ENCODE results near the gene C4orf50. TPM values are rescaled to one million over a fixed set of nuclear protein-coding genes. Genes with fewer than 3 reads are reported as not detected.

Gene C4orf50
- total RNA-seq, 2 donors from 2014 or later = not detected

MicroRNAs within 50 kb of the gene (microRNA counts, 767-probe panel; counts per million panel counts)
- 0 to 31.0 counts per million in 2 donors for microRNA hsa-miR-378d

Small RNAs within 50 kb of the gene (microRNA-seq; reads per million reads assigned to microRNA genes)
- gene MIR378D1 (ENCODE audit: borderline number of aligned reads in 2 of 2, borderline replicate concordance in 1 of 2) = 1.4 reads per million in 2 donors

Other genes starting within 250 kb of the C4orf50 start
- gene CRMP1, start 125.3 kb downstream of the C4orf50 start, total RNA-seq = 1 to 10 TPM in 1 of 2 donors, under 1 TPM in 1; 0.37 to 1.1 TPM
- under 1 TPM; 0.30 to 0.59 TPM for gene JAKMIP1, start 182.1 kb upstream of the C4orf50 start, total RNA-seq